NCI-H2107 (cell line): Measurements from ENCODE around the gene LENEP.

Experiments
- DNase-seq: peaks from one replicate; lab custom pipeline; 2025; lab: John Stamatoyannopoulos, UW

LENEP gene

DNA sequence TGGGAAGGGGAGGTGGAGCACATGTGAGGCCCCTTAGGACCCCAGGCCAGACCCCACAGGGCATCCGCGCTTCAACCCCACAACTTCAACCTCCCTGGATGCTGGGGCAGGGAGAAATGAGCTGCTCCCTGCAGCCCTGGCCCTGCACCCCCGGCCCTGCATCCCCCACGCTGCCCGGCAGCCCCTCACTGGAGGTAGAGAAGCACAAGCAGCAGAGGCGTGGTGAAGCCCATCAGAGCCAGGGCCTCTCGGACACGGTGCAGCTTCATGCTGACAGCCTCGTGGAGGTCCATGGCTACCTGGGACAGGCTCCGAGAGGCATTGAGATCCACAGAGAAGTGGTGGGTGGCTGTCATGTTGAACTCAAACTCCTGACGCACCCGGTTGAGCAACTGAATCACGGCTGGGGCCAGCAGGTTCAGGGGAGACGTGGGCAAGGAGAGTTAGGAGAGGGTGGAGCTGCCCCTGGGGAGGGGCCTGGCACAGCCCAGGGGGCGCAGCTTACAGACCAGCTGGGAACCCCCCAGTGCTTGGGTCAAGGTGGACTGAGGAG, 36.9 kb downstream of the LENEP start:
- no peak for DNase-seq

DNA sequence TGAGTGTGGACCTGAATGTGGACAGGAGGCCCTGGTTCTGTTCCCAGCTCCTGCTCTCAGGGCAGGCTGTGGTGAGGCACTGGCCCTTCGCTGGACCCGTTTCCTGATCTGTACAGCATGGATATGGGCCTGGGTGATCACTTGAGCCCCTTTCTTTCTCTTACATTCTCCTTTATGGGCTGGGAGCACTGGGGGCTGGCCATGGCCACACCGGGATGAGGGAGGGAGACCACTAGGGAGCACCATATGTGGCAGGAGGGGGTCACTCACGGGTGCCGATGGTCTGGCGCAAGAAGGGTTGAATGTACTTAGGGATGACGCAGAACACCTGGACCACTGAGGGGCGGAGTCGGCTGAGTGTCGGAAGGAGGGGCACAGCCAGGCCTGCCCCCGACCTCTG, 37.5 kb downstream of the LENEP start:
- DNase-seq, result no peak

DNA sequence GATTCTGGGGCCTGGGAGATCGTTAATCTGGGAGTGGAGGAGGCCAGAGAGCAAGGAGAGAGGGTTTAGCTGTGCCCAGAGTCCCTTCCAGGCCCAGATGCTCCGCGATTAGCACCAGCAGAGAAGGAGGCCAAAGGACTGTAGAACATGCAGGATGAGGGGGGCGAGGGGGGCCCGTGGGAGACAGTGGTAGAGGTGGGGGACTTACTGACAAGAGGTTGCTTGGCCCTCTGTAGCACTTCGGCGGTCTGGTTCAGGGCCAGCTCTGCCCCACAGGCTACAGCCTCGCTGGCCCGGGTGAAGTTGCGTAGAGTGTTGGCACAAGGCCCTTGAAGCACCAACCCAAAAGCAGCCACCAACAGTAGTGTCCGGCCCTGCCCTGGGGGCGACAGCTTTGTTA, 39.5 kb downstream of the LENEP start:
- DNase-seq, result no peak

DNA sequence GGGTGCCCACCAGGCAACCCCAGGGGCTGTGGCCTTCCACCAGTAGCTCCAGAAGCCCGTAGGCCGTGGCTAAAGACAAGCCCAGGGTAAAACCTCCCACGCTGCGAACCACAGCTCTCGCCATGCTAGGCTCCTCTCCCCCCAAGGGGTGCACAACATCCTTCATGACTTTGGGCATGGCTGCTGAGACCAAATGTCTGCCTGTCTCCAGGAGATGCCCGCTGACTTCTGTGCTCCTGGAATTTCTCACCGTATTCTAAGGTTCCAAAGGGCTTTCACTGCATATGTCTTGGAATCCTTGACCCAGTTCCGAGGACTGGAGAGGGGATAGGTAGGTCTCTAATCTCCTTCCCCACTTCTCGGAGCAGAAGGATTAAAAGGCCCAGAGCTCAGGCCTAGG, 40.1 kb downstream of the LENEP start, which contains the start of the genes DCST1 and DCST2:
Gene DCST1, plus strand, starts transcription at position 301 of the 400 bp plus-strand sequence. CDS start 213 bp downstream, outside the sequence.
Gene DCST2, minus strand, starts transcription at position 258 of the 400 bp plus-strand sequence. Its CDS starts 80 bp downstream, at position 178.
- no peak for DNase-seq

DNA sequence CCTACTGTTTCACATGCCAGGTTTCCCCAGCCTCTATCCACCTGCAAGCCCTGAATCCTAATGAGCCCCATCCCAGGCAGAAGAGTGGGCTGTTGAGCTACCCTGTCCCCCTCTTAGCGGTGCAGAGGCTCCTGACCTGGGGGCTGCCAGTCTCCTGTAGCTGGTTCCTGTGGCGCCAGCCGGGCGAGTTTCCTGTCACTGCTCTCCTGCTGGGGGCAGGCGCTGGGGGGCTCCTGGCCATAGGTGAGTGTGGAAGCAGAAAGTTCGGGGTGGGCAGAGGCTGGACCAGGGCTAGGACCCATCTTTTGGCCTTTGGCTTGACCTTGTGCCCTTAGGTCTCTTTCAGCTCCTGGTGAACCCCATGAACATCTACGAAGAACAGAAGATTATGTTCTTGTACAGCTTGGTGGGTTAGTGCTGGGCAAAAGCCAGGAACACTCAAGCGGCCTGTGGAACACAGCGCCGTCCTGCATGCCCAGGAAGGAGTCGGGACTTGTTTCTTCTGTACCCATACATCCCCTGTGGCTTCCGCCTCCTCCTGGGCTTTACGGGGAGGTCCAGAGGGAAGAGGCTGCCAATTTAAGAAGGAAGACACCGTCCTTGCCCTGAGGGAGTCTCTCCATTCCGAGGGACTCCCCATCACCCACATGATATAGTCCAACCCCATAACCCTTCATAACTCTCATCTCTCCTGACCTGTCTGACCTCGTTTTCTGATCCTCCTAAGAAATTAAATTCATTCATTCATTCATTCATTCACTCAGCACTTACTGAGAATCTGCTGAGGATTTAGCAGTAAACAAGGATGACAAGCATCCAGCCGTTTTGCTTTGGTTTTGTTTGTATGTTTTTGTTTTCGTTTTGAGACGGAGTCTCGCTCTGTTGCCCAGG, 41.2 kb downstream of the LENEP start:
- DNase-seq, result no peak

DNA sequence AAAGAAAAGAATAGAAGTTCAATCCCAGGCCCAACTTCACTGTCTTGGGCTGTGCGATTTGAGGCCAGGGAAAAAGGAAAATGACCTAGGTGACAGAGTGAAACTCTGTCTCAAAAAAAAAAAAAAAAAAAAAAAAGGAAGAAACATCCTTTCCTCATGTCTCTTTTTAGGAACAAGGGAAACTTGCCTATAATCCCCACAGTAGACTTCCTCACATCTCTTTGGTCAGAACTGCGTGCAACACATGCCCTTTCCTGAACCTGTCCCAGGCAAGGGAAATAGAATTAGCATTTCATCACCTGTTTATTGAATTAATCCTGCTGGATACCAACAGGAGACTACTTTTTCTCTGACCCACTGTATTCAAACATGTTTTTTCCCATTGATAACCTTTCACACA, 42.5 kb downstream of the LENEP start:
- no peak for DNase-seq

DNA sequence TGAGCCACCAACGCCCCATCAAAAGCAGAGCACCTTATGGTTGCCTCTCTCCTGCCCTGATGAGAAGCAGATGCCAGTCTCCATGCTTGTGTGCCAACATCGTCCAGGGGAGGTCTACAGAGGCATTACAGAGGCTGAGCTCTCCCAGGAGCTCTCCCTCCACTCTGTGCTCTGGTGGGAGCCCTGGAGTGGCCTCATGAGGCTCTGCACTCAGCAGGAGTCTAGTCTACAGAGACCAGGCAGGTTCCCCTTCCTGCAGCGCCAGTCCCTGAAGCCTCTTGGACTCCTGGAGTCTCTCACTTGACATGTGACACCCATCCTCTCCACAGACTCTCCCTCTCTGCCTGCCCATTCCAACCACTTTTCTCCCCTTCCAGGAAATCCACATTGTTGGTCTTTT, 43.7 kb downstream of the LENEP start:
- peak; percentile 41 for DNase-seq

DNA sequence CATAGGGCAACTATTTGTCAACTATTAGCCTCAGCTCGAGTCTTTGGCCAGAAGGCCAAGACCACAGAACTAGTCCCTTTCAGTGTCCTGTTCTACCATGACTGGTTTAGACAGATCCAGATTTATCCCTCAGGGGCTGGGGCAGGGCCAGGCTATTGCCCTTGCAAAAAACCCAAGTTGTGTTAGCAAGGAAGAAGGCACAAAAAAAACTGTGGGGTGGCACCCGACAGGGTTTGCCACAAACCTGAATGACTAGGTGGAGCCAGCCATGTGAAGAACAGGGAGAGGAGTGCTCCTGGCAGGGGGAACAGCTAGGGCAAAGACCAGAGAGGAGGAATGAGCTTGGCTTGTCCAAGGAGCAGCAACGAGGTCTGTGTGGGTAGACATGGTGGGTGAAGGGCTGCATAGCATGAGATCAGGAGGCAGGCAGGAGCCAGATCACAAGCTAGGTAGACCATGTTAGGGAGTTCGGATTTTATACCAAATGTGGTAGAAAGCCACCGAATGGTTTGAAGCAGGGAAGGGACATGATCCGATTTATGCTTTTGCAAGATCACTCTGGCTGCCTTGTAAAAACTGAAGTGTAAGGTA, 44.6 kb downstream of the LENEP start:
- no peak for DNase-seq

DNA sequence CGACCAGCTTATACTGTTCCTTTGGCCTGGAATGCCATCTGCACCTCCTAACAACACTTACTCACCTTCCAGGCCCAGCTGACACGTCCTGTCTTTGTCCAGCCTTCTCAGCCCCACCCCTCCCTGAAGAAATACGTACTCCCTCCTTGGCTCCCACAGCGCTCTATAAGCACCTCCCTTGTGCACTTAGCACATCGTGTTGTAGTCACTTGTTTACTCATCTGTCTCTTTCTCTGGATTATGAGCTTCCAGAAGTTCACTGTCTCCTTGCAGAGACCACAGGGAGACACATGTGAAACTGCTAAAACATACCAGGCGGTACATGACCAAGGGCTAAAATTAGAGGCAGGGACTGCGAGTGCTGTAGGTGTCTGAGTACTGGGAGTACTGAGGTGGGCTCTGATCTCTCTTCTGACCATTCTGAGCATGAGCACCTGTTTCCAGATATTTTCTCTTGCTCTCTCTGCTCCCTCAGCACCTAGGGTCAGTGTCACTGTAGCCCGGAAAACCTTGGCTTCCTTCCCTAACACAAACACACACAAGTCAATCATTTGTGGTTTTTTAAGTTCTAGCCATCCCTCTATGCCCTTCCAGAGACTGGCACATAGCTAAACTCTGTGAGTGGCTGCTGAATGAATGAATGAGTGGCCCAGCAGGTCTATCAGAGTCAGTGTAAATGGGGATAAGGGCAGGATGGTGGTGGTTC, 45.4 kb downstream of the LENEP start:
- no peak for DNase-seq

DNA sequence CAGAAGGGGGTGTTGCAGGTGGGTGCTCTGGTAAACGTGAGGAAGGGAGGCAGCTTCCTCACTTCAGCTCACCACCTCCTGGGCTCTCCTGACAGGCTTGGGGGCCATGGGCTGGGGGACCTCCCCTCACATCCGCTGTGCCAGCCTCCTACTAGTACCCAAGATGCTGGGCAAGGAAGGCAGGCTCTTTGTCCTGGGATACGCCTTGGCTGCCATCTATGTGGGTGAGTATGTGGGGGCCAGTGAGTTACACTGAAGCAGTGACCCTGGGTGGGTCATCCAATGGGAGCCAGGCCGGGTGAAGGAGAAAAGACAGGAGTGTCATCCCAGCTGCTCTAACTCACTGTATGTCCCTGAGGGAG, 45.9 kb downstream of the LENEP start:
- no peak for DNase-seq

DNA sequence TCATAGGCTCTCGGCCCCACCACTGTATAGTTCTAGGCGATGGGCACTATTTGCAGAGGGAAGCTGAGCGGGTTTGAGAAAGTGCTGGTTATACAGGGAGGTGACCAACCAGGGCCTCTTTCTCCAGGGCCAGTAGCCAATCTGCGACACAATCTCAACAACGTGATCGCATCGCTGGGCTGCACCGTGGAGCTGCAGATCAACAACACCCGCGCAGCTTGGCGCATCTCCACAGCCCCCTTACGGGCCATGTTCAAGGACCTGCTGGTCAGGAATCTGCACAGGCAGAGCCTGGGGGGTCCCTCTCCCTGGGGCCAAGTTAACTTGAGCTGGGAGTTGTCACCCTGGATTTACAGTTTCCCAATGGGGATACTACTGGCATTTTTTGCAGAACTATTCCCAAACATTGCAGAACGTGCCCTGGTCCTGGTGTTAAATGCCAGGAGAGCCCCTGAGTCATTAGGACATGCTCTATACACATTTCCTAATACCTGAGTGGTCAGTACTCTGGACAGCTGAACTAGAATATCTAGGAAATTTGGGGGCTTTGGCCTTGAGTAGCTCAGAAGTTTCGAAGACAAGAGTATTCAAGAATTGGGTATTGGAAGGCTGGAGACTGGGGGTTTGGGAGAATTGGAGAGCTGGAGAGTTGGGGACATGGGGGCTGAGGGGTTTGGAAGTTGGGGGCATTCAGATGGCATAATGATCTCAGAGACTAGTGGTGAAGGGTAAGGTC, 47.1 kb downstream of the LENEP start:
- no peak for DNase-seq

DNA sequence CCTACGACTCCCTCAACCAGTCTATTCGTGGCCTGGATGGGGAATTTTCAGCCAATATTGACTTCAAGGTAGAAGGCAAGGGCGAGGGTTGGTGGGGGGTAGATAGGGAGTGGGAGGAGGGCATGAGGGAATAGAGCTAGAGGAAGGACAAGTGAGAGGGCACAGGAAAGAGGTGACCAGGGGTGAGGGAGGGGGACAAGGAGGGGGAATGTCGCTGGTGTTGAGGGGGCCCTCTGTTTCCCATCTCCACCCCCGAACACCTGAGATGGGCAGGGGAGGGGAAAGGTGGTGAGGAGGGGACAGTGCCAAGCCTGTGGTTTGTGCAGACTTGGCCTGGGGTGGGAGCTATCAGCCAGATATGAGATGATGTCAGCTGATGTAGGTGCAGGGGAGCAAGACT, 49.4 kb downstream of the LENEP start:
- DNase-seq, result no peak

DNA sequence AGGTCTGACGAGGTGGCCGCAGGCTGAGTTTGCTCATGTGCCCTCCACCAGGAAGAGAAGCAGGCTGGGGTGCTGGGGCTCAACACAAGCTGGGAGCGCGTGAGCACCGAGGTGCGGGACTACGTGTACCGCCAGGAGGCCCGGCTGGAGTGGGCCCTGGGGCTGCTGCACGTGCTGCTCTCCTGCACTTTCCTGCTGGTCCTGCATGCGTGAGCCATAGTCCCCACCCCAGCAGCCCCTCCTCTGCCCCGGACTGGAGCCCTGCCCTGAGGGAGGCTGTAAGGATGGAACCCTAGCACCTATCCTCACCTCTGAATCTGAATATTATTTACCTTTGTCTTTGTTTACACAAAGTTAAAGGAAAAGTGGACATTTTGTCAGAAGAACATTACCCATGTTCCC, 49.9 kb downstream of the LENEP start:
- DNase-seq, result no peak

DNA sequence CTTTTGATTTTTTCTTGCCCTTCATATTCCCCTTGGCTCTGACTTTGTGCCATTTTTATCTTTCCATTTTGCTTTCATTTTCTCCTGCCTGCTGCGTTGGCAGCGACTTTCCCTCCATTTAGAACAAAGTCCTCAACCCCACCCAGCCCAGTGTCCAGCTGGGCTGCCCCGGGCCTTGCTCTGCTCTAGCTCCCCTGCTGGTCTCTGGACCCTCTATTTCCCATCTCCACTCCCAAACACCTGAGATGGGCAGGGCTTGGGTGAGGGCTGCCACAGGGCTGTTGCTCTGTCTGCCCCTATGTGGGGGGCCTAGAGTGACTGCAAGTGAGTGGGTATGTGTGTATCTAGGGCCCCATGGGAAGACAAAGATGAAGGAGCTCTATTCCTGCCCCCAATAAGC, 50.4 kb downstream of the LENEP start:
- no peak for DNase-seq
